GM18517 (cell line): ENCODE results near the gene MRPL39.
"Not testable (repeated sequence)": the region's sequence is repeated elsewhere in the genome, so short reads cannot be mapped to it uniquely, and the experiment has no call there.

Experiments used
- ATAC-seq: cut with Tn5 transposase; IDR thresholded peaks from one replicate; pipeline ENCODE4 v1.9.1; 2021; ENCODE audit warnings: mild to moderate bottlenecking, moderate library complexity; ENCODE audit not compliant: unreplicated experiment

Gene MRPL39

DNA sequence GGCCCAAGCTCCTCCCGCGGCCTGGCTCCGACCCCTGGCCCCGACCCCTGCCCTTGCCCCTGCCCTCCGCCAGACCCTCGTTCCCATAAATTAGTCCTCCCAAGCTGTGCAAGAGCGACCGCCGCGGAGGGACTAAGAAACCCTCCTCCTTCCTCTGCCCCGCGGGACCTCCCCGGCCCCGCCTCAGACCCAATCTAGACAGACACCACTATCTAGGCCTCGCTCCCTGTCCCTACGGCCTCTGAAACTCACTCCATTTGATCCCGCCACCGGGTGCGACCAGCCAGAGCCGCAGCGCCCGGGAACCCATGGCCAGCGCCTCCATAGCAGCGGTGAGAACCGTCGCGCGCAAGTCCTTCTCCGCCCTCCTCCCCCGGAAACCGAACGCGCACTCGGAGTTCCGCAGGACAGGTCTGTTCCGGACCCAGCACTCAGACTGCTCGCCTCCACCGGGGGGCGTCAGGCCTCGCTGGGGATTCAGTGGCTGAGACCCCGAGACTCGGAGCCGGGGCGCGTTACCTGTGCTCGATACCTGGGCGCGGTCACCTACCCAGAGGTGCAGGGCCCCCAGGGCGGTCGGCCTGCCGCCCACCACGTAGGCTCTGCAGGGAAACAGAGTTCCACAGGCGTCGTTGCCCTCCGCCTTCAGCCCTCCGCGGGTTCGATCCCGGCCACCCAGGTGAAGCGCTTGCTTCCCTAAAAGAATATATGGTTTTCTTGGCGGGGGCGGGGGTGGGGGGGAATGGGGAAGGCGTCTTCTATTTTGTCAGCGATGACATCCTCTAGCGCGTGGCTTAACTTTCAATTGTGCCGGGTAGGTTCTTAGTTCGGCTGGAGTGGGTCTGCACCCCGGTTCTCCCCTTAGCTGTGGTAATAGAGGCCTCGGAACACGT lies at the start of gene MRPL39:
Gene MRPL39, minus strand, starts transcription at position 331 of the 893 bp plus-strand sequence. Its CDS starts 6 bp downstream, at position 325.
- ATAC-seq = peak; percentile 88

DNA sequence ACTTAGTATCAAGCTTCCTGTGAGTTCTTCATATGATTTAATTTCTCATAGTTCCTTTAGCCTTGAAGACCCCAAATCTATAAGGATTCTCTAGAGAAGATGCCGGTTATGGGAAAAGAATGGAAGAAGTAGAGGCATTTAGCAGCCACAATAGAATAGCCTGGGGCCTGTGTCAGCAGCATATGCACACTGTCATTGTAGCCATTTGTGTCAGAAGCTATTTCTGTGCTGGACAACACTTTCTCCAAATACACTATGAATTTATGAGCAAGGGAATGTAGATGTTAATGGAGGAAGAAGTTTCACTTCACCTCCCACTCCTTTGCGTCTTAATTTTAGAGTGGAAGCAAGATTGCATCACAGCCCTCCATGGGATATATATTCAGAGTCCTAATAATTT lies 49.1 kb upstream of the MRPL39 start:
- no peak for ATAC-seq

DNA sequence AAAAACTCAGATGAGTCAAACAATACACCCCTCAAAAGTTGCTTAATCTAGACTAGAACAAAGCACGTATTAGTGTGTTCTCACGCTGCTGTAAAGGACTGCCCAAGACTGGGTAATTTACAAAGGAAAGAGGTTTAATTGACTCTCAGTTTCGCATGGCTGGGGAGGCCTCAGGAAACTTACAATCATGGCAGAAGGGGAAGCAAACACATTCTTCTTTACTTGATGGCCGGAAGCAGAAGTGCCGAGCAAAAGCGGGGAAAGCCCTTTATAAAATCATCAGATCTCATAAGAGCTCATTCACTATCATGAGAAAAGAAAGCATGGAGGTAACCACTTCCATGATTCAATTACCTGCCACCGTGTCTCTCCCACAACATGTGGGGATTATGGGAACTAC lies 41.9 kb upstream of the MRPL39 start:
- ATAC-seq = no peak

DNA sequence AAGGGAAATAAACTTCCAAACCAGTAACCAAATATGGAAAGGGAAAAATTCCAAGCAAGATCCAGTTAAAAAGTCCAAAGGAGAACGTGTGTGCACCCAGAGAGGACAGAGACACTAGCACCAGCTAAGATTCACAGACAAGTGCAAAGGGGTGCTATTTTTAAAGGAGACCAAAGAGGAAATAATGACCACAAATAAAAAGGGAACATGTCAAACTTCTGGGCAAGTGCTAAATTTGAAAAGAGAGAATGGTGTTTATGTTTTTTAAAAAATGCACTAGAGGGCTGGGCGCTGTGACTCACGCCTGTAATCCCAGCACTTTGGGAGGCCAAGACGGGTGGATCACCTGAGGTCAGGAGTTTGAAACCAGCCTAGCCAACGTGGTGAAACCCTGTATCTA lies 40.4 kb upstream of the MRPL39 start:
- no peak for ATAC-seq

DNA sequence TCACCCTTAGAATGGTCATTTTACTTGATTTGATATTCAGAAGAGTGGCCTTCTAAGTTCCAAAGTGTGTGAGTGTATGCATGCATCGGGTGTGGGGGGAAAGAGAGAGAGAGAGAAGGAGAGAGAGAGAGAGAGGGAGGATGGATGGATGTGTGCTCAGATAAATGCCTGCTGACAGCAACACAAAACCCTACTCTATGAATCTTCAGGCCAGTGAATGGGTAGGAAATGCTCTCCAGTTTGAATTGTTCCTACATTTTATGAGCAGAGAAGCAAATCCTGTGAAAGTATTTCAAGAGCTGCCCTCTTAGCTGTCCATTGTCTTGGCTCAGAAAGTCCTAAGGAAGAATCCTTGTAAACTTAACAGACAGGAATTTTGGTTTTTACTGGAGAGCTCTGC lies 39.2 kb upstream of the MRPL39 start:
- ATAC-seq = no peak

DNA sequence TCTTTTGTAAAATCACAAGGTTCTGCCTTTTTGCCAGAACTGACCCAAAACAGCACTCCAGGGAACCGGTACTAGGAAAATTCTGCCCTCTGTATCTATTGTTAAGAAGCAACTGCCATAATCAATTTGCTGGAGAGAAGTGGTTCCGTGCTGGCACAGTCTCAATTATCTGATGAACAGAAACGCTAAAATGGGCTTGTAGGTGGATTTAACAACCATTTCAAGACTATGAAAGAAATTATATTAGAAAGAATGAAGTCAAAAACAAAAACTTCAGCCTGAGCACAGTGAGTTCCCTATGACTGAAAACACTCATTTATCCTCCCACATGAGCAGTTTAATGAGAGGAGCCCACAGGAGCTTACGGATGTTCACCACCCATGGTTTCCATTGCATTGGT lies 36.2 kb upstream of the MRPL39 start:
- no peak for ATAC-seq

DNA sequence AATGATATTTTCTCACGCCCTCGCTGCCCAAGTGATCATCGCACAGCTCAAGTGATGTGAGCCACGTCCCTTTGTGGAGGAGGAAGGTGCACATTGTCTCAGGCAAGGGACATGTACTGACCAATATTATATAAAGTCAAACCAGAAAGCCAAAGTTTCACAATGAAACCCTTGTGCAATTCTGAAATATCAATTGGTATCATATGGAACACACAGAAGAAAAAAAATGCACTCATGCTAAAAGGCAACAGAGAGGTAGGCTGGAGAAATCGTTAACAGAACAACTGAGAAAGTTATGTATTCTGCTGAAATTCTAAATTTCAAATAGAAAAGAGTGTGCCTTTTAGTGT lies 33.6 kb upstream of the MRPL39 start:
- no peak for ATAC-seq

DNA sequence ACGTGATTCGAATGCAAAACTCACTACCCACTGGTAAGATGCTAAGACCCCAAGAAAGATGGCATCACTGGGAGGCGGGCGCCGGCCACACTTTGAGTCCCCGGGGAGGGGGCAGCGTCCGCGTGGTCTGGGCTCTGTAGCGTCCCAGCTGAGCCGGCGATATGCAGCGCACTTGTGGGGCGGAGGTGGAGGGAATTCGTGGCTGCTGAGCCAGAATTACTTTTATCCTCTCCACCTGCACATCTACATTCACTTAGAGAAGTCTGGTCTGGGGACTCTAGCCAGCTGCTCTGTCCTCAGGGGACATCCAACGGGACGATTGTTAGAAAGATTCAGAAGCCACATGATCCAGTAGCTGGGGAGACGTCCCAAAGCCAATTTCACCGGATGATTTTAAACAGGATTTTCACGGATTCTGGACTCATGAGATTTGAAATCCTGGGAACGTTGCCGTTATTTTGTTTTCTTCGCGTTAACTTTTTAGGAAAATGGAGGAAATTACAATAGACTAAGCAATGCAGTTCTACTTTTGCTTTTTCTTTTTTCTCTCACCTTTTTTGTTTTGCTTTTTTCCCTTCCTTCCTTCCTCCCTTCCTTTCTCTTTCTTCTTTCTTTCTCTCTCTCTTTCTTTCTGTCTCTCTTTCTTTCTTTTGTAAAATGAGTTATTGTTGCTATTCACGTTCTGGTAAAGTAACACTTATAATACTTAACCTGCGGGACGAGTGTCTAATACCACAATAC lies 33.1 kb upstream of the MRPL39 start:
- peak; percentile 28 for ATAC-seq

DNA sequence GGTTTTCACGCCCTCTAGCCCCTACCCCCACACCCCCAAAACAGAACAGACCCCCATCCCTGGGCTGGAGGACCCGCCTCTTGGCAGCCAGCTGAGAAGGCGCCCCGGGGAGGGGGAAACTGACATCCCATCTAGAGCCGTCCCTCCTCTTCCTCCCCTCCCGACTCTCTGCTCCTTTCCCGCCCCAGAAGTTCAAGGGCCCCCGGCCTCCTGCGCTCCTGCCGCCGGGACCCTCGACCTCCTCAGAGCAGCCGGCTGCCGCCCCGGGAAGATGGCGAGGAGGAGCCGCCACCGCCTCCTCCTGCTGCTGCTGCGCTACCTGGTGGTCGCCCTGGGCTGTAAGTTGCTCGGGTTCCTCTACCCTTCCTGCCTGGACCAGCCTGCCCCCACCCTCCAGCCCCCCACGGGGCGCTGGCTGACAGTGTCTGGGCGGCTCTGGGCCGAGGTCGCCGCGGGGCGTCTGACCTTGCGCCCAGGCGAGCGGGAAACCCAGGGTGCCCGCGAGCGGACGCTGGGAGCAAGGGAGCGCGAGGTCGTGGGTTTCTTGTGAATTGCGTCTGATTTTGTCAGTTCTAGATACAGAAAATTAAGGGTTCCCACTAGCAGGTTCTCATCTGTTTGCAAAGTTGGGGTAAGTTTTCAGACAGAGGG lies 32.4 kb upstream of the MRPL39 start:
- ATAC-seq = peak; percentile 60

DNA sequence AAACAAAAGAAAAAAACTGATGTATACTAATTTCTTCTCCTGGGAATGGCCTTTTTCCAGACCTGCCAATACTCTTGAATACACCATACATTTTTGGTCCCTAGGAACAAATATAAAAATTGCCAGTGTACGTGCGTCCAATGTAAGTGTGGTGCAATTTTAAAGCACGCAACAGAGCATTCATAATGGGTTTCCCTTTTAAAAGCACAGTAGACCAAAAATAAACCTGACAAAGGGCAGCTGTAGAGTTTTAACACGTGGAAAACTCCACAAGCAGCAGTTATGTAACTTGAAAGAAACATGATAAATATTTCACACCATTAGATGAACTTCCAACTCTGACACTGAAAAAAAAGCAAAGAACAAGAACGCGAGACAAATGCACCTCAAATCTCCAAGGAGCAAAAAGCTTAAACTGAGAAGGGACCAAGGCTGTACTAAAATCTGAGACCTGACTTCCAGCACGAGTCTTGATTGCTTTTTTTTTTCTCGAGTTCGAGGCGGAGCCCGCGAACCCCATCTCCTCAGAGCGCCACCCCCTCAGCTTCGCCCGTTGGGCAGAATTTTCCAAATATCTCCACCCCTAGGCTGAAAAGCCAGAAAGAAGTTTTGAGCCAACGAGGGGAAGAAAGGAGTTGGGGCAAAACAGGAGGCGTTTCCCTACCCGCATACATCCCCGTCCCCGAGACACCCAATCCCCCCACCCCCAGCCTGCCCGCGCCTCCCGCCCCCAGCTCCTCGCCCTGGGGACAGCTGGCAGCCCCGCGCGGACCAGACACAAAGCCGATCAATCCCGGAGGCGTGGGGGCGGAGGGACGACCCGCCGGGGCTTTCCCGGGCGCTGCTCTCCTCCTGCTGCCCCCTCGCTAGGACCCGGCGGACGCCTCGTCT lies 31.6 kb upstream of the MRPL39 start, which contains the start of gene JAM2:
Gene JAM2, plus strand, starts transcription at position 599 of the 891 bp plus-strand sequence. CDS start 564 bp downstream, outside the sequence.
- ATAC-seq = peak; percentile 40

DNA sequence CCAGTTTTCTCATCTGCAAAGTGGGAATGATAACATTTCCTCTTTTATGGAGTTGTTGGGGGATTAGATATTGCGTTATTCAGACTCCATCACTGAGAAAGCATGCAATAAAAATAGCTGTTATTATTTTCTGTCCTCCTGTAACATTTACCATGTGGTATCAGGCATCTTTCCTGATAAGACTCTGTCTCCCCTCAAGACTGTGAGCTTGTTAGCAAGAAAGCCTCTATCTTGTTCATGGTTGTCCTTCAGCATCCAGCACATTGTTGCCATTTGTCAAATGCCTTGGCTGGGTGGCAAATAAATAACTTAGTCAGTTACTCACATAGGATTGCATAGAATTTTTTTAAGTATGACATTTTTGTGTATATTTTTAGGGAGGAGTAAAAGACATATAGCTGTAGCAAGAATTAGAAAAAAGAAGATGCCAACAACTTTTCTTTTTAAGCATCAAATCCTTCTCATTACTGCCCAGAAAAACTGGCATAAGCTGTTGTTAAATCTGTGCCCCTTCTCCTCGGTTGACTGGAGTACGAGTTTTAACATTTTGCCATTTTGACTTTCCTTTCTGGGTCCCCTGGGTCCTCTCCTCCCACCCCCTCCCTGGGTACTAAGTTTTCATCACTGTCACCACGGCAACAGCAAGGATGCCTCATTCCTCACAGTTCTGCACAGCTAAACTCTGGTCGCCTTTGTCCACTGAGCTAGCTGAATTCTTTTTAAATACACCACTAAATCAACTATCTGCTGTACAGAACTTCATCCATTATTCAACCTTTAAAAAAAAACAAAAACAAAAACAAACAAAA lies 30.8 kb upstream of the MRPL39 start:
- ATAC-seq = no peak

DNA sequence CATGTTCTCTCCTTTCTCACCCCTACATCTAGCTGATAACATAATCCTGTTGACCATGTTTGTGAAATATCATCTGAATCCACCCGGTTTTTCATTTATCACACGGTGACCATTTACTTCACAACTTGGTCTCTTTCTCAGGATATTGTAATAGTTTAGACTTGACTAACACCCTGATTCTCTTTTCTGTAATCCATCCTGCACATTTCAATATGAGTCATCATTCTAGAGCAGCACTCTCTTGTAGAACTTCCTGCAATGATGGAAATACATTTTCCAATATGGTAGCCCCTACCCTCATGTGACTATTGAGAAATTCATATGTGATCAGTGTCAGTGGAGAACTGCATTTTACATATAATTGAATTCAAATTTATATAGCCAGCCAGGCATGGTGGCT lies 29.4 kb upstream of the MRPL39 start:
- ATAC-seq = no peak

DNA sequence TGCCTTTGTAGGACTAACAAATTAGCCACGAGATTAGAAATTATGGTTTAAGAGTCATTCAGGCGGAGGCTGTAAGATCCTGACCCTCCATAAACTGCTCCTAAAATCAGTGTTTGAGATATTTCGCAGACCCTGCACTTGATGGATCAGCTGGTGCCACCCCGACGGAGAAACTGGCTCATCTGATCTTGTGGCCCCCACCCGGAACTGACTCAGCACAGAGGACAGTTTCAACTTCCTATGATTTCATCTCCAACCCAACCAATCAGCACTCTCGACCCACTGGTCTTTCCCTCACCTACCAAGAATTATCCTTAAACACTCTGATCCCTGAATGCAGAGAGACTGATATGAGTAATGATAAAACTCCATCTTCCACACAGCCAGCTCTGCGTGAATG lies 28.0 kb upstream of the MRPL39 start:
- ATAC-seq = no peak

DNA sequence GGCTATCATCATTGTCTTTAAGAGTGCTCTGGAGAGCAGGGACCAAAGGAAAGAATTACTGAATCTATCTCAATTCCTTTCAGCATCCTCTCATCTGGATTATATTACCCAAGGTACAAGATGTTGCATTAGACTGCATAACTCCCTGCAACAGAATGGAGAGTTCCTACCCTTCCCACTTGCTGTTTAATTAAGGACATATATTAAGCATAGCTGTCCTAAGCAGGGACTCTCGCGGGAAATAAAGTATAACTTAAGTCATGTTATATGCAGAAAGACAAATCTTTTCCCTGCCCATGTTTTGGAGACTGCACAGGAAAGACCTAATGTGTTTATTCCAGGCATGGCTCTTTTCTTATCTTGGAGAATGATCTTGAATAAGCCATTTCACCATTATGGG lies 25.0 kb upstream of the MRPL39 start:
- ATAC-seq = no peak

DNA sequence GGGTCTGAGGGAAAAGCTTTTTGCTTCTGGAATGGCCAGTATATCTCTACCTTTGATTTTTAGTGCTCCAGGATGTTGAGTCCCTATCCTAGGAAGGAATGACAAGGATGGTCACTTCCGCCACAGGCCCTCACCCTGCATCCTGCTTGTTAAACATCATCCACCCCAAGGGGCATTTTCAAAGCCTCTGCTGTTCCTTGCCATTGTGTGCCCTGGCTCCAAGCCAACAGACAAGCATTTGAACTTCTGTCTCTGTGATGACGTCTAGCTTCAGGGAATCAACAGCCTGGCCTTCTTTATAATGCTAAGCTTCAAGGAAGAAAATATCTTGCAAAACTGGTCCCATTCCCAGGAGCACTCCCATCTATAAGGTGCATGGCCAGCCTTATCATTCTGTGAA lies 19.5 kb upstream of the MRPL39 start:
- ATAC-seq = no peak

DNA sequence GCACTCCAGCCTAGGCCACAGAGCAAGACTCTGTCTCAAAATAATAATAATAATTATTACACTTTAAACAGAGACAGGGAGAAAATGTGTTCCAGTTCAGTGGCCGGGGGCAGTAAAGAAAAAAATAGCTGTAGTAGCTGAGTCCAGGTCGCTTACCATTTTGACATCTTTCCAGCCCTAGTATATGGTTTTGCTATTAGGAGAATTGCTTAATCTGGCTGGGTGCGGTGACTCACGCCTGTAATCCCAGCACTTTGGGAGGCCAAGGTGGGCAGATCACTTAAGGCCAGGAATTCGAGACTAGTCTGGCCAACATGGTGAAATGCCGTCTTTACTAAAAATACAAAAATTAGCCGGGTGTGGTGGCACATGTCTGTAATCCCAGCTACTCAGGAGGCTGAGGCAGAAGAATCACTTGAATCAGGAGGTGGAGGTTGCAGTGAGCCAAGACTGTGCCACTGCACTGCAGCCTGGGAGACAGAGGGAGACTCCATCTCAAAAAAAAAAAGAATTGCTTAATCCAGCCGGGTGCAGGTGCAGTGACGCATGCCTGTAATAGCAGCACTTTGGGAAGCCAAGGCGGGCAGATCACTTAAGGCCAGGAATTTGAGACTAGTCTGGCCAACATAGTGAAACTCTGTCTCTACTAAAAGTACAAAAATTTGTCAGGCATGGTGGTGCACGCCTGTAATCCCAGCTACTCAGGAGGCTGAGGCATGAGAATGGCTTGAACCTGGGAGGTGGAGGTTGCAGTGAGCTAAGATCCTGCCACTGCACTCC lies 18.7 kb upstream of the MRPL39 start:
- ATAC-seq = not testable (repeated sequence)

DNA sequence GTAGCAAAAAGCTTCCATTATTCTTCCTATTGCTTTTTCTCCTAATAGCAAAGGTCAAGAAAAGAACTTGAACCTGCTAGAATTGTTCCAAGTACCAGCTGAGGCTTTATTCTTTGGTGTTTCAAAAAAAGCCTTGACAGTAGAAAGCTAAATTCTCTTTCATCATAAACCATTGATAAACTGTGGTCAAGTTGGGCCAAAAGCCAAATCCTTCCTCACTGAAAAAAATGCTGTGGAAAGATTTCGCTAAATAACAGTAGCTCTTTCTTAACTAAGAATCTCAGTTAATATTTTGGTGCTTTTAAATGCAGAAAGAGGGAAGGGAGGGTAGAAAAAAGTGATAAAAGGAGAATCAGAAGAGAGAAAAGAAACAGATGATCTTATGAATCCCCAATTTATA lies 17.8 kb upstream of the MRPL39 start:
- ATAC-seq = no peak

DNA sequence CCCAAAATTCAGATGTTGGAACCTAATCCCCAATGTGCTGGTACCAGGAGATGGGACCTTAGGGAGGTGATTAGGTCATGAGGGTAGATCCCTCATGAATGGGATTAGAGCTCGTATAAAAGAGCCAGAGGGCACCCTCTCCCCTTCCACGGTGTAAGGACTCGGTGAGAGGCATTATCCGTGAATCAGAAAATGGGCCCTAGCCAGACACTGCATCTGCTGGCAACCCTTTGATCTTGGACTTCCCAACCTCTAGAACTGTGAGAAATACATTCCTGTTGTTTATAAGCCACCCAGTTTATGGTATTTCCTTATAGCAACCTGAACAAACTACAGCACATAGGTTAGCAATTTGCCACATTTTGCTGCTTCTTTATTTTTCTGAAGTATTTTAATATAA lies 17.2 kb upstream of the MRPL39 start:
- no peak for ATAC-seq

DNA sequence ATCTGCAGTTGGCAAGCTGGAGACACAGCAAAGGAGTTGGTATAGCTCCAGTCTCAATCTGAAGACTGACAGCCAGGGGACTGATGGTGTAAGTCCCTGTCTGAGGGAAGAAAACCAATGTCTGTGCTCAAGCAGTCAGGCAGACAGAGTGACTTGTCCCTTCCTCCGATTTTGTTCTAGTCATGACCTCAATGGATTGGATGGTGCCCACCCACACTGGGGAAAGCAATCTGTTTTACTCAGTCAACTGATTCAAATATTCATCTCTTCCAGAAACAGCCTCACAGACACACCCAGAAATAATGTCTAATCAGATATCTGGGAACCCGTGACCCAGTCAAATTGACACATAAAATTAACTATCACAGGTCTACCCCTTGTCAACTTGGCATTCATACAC lies 11.9 kb upstream of the MRPL39 start:
- no peak for ATAC-seq
